ENCODE data around the gene FAM229A. TPM values are rescaled to one million over a fixed set of nuclear protein-coding genes. Genes with fewer than 3 reads are reported as not detected.

Gene FAM229A, protein sequence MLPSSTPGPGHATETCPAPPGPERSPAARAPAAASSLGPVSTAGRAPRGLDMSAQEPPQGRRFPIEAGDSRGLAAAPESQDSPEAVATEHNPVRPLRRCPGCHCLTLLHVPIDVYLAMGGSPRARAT
- total RNA-seq (8.6 and 12.0 TPM in 2 replicates), polyA plus RNA-seq (8.7 and 12.3 TPM in 2 replicates)

DNA sequence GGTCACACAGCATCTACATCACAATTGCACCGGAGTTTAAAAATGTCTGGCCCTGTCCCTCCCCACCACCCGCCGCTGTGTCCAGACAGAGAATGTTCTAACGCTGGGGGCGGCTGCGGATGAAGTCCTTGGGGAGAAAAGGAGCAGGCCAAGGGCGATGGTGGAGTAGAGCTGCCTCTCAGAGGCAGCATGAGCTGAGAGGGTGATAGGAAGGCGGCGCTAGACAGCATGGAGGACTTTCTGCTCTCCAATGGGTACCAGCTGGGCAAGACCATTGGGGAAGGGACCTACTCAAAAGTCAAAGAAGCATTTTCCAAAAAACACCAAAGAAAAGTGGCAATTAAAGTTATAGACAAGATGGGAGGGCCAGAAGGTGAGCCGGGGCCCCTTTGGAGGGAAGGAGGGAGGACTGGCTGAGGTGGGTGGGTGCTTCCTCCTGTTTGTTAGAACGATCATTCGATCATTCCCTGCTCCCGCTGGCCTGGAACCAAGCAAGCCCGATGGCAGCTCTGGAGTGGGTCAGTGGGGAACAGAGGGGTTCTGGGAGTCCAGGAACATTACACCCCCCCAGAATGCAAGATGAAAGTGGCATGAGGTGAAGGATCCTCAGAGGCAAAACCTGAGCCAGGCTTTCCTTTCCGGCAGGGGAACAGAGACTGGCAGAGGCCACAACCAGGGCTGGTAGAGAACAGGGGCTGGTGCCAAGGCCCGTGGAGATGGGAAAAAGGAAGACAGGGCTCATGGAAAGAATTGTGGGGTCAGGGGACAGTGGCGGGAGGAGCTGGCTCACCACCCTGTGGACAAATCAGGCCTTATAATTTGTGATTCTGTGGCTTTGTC is at the start of gene FAM229A, which contains the start of gene TSSK3:
Gene FAM229A, minus strand, starts transcription at position 12 of the 840 bp plus-strand sequence. CDS start 394 bp downstream, outside the sequence.
Gene TSSK3, plus strand, starts transcription at position 66 of the 840 bp plus-strand sequence. Its CDS starts 163 bp downstream, at position 229.
- Histone ChIP-seq H3K27ac (peak within 1 kb of the TSS; percentile 30), H3K27me3 (no peaks in the 10 kb centered on the region), H3K9me3 (ENCODE audit: low read depth) (no peaks in the 10 kb centered on the region), H3K4me1 (ENCODE audit: low read depth) (peaks cover 7% of the 10 kb centered on the region), H3K36me3 (peaks cover 15% of the 10 kb centered on the region), H3K4me3 (peak within 1 kb of the TSS; percentile 25)
- DNase-seq (ENCODE audit: low read depth in 1 of 2, low spot score in 1 of 2) = peak in 1 of 2 donors; percentile 40
- TF ChIP-seq, protein P1, sequence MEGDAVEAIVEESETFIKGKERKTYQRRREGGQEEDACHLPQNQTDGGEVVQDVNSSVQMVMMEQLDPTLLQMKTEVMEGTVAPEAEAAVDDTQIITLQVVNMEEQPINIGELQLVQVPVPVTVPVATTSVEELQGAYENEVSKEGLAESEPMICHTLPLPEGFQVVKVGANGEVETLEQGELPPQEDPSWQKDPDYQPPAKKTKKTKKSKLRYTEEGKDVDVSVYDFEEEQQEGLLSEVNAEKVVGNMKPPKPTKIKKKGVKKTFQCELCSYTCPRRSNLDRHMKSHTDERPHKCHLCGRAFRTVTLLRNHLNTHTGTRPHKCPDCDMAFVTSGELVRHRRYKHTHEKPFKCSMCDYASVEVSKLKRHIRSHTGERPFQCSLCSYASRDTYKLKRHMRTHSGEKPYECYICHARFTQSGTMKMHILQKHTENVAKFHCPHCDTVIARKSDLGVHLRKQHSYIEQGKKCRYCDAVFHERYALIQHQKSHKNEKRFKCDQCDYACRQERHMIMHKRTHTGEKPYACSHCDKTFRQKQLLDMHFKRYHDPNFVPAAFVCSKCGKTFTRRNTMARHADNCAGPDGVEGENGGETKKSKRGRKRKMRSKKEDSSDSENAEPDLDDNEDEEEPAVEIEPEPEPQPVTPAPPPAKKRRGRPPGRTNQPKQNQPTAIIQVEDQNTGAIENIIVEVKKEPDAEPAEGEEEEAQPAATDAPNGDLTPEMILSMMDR (IDR thresholded peaks at IDR 0.05; ENCODE audit: low read depth, low read length) = no peak

DNA sequence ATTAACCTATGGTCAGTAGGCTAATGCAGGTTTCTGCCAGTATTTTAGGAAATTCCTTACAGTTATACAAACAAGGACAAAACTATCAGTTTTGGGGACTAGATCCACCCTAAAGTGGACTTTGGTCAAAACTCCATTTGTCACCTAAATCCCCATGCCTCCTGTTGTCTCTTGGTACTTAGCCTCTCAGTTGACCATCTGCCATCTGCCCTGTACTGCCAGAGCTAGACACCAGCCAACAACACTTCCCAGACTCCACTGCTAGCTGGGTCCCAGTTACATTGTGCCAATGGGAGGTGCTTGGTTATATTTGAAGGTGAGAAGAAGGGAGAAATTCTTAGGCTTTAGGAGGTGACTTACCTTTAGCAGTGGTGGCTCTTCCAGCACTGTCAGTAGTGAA is 49.0 kb upstream of the FAM229A start:
- TF ChIP-seq, protein P1 (IDR thresholded peaks at IDR 0.05; ENCODE audit: low read depth, low read length) = no peak
- Histone ChIP-seq H3K36me3 (no peaks in the 10 kb centered on the region), H3K9me3 (ENCODE audit: low read depth) (no peaks in the 10 kb centered on the region), H3K4me3 (no peak overlapping the region), H3K27me3 (no peaks in the 10 kb centered on the region), H3K27ac (no peak overlapping the region), H3K4me1 (ENCODE audit: low read depth) (no peaks in the 10 kb centered on the region)
- no peak for DNase-seq (ENCODE audit: low read depth in 1 of 2, low spot score in 1 of 2)

DNA sequence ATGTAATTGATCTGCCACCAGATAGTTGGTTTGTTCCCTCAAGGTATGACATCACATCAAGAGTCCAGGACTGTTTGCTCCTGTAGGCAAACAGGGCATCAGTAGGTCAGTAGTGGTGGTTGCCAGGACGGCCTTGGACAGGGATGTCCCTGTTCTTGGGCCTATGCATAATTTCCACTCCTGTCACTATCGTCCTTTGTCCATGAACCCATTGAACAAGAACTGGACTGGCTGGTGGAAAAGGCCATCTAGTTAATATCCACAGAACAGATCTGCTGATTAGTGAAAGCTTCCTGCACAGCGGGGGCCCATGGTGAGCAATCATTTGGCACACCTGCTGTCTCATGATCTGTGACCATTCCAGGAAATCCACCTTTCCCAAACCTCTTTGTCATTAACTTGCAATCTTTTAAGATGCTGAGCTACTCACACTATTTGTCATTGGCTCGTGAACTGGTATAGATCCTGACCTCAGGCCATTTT is 44.4 kb upstream of the FAM229A start:
- H3K9me3 ChIP-seq (ENCODE audit: low read depth) = no peaks in the 10 kb centered on the region
- H3K4me3 ChIP-seq = no peak overlapping the region
- TF ChIP-seq, protein P1 (IDR thresholded peaks at IDR 0.05; ENCODE audit: low read depth, low read length) = no peak
- H3K27me3 ChIP-seq = no peaks in the 10 kb centered on the region
- DNase-seq (ENCODE audit: low read depth in 1 of 2, low spot score in 1 of 2) = no peak
- no peaks in the 10 kb centered on the region for H3K36me3 ChIP-seq
- no peaks in the 10 kb centered on the region for H3K4me1 ChIP-seq (ENCODE audit: low read depth)
- no peak overlapping the region for H3K27ac ChIP-seq

DNA sequence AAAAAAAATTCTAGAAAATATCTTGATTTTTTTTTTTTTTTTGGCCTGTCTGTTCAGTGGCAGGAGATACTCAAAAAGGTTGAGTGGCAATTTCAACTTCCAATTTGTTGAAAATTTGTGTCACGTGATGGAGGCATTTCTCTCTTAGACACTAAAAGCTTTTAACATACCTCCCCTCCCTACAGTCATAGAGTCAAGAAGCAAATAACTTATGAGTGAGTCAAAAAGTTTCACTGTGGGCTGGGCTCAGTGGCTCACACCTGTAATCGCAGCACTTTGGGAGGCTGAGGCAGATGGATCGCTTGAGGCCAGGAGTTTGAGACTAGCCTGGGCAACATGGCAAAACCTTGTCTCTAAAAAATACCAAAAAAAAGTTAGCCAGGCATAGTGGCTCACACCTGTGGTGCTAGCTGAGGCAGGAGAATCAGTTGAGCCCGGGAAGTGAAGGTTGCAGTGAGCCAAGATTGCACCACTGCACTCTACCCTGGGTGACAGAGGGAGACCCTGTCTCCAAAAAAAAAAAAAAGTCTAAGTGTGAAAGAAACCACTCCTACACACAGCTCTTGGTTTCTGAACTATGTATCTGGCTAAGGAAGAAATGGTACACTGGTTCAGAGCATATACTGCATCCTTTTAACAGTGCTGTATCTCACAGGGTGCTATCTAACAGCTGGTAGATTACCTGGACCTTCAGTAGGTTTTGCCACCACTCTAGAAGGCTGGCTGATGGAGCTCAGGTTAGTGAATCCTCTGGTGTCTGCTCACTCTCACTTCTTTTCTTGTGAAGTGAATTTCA is 43.6 kb upstream of the FAM229A start:
- no peaks in the 10 kb centered on the region for H3K4me1 ChIP-seq (ENCODE audit: low read depth)
- no peak for DNase-seq (ENCODE audit: low read depth in 1 of 2, low spot score in 1 of 2)
- no peaks in the 10 kb centered on the region for H3K36me3 ChIP-seq
- H3K27me3 ChIP-seq = no peaks in the 10 kb centered on the region
- H3K4me3 ChIP-seq = no peak overlapping the region
- TF ChIP-seq, protein P1 (IDR thresholded peaks at IDR 0.05; ENCODE audit: low read depth, low read length) = no peak
- no peak overlapping the region for H3K27ac ChIP-seq
- H3K9me3 ChIP-seq (ENCODE audit: low read depth) = no peaks in the 10 kb centered on the region

DNA sequence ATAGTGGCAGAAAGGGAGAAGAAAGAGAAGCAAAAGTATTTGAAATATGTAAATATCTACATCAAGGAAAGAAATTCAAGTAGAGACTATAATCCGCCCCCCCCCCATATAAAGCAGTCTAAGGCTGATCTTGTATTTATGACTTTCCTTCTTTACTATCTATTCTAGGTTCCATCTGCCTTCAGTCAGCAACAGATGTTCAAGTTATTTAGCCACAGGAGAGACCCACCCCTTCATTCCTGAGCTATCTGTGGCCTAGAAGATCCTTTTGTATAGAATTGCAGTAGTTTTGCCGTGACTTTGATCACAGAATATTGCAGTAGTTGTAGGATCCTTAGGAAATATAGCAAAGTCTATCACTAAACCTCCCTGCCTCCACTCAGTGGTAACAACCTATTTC is 42.7 kb upstream of the FAM229A start:
- Histone ChIP-seq H3K4me3 (no peak overlapping the region), H3K27ac (no peak overlapping the region), H3K36me3 (no peaks in the 10 kb centered on the region), H3K27me3 (no peaks in the 10 kb centered on the region), H3K4me1 (ENCODE audit: low read depth) (no peaks in the 10 kb centered on the region), H3K9me3 (ENCODE audit: low read depth) (no peaks in the 10 kb centered on the region)
- TF ChIP-seq, protein P1 (IDR thresholded peaks at IDR 0.05; ENCODE audit: low read depth, low read length) = no peak
- no peak for DNase-seq (ENCODE audit: low read depth in 1 of 2, low spot score in 1 of 2)

Measured in cardiac muscle cell (in vitro differentiated cells and primary cell).